Heart left ventricle (tissue), 16 donors: ENCODE results near the gene BAK1. TPM values are rescaled to one million over a fixed set of nuclear protein-coding genes. Genes with fewer than 3 reads are reported as not detected.

Experiments
- ATAC-seq, 4 donors: fragments of 200-7000 bp; cut with Tn5 transposase; one replicate each; pipeline ENCODE4 v1.9.1; 2020 to 2022; ENCODE audit warnings: moderate library complexity in 4 of 4, mild to moderate bottlenecking in 3 of 4, moderate number of reproducible peaks in 1 of 4
- DNase-seq, 5 donors: peaks; one replicate each; pipeline ENCODE4 v3.0.0-alpha.2; 2020
- H3K27ac ChIP-seq, 12 donors: fragments of 200-600 bp; sonication (generic) in 4 of 12; one replicate each; pipeline versions ENCODE4 v1.5.0 to v1.8.0; 2016 to 2022; ENCODE audit warnings: mild to moderate bottlenecking in 2 of 12
- H3K27me3 ChIP-seq, 9 donors: fragments of 200-600 bp; sonication (generic) in 2 of 9; one replicate each; pipeline versions ENCODE4 v1.5.1 to v1.8.0; 2016 to 2022; ENCODE audit warnings: mild to moderate bottlenecking in 3 of 9
- H3K36me3 ChIP-seq, 9 donors: fragments of 200-600 bp; sonication (generic) in 2 of 9; one replicate each; pipeline versions ENCODE4 v1.5.0 to v1.8.0; 2018 to 2022; ENCODE audit warnings: mild to moderate bottlenecking in 2 of 9
- H3K4me1 ChIP-seq, 12 donors: fragments of 200-600 bp; sonication (generic) in 4 of 12; one replicate each; pipeline versions ENCODE4 v1.5.0 to v1.8.0; 2016 to 2022; ENCODE audit warnings: mild to moderate bottlenecking in 3 of 12
- H3K4me3 ChIP-seq, 12 donors: fragments of 200-600 bp; sonication (generic) in 4 of 12; one replicate each; pipeline versions ENCODE4 v1.5.0 to v1.8.0; 2017 to 2022; ENCODE audit warnings: mild to moderate bottlenecking in 9 of 12, moderate library complexity in 4 of 12
- H3K9me3 ChIP-seq, 12 donors: fragments of 200-600 bp; sonication (generic) in 4 of 12; one replicate each; pipeline versions ENCODE4 v1.5.0 to v1.8.0; 2016 to 2022; ENCODE audit warnings: mild to moderate bottlenecking in 1 of 12
- CTCF ChIP-seq, 12 donors: fragments of 200-600 bp; sonication (generic) in 4 of 12; IDR thresholded peaks; one replicate each; pipeline versions ENCODE4 v1.5.0 to v1.8.0; 2018 to 2022; ENCODE audit warnings: antibody characterized with exemption in 12 of 12, mild to moderate bottlenecking in 5 of 12
- POLR2A ChIP-seq, 2 donors: fragments of 450-650 bp; IDR thresholded peaks; one replicate each; pipeline ENCODE4 v1.6.1; 2017; ENCODE audit warnings: antibody characterized with exemption in 2 of 2, mild to moderate bottlenecking in 2 of 2, moderate library complexity in 2 of 2
- WGBS, 4 donors: extraction: QIAGEN DNeasy Blood & Tissue Kit in 2 of 4; methylation state at CpG; one replicate each; pipeline versions ENCODE4 v1.1.5 to v1.1.7; 2013 to 2018; 5-methylcytosine and 5-hydroxymethylcytosine counted together
- intact Hi-C, 10 donors: fragments of 100-400 bp; cut with DNase I; formaldehyde crosslinking; loops; one replicate each; pipeline versions ENCODE4 v1.11.1 to v1.14.2; 2022
- polyA plus RNA-seq, 2 donors: library from polyadenylated mRNA; stranded (reverse); fragments of 200-250 nt; gene quantifications; one replicate each; pipeline ENCODE4 v1.2.3, GENCODE V29; 2013
- total RNA-seq, 9 donors: library from RNA; depleted of rRNA in 2 of 9; stranded (reverse); fragments of >200 nt in 2 of 9; fragmentation: NEBNext Ultra II Directional in 3 of 9; extraction: Animal tissue kit (Norgen Biotek cat#: 25700) in 3 of 9; gene quantifications; one replicate each; pipeline versions ENCODE4 v1.1.0 to v1.2.4, GENCODE V29; 2016 to 2023
- donor health status: ischemic (EF 13 %, LVEDD 7.1; RV severe dilation, severe dysfunction).
- donor health status: healthy with polysubstance abuse.
- donor health status: DM: no; HTN: yes; CAD: no.
- donor health status: DM: no; HTN: no; CAD: no.
- donor health status: ischemic (EF 25% LVEDD 6.9; RV normal size, moderate dysfunction).
- donor health status: ischemic (EF 25% LVEDD 5.7; RV mildly dilated, moderate dysfunction).
- donor health status: healthy.
- donor health status: DM: yes; HTN: yes; CAD: no.
- donor health status: ischemic (EF 35%, LVEDD 5.7; RV mildly dilated, moderate dysfunction).
- donor health status: nonischemic (EF 11% LVEDD 7.7; RV severe dilation, severe dysfunction).
- donor health status: DM: yes; HTN: yes; CAD: no.
- donor health status: PGD.
- donor health status: ischemic (EF 29% LVEDD 5.4; RV normal size, mild dysfunction).
- donor health status: nonischemic (EF 23%, LVEDD 6.1; RV moderate dilation, normal function).

Gene BAK1
- total and polyA plus RNA-seq, 11 donors = 13.9 to 55.3 (median 18.9) TPM

DNA sequence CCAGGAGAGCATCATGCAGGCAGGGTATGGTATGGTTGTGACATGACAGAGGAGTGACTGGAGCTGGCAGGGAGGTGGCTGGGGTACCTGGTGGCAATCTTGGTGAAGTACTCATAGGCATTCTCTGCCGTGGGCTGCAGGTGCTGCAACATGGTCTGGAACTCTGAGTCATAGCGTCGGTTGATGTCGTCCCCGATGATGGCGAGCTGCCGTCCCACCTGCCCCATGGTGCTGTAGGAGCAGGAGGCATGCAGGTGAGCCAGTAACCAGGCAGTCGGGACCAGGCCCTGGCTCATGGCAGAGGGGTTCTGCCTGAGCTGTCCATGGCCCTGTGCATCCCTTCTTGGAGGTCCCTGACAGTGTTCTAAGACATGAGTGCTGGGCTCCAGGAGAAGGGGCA is 4.9 kb downstream of the BAK1 start:
- Histone ChIP-seq H3K27me3 (no peaks in the 10 kb centered on the region), H3K27ac (no peak overlapping the region), H3K36me3 (peaks cover 0 to 46% (median 34%) of the 10 kb centered on the region in 9 donors), H3K4me3 (no peak overlapping the region), H3K9me3 (no peaks in the 10 kb centered on the region), H3K4me1 (peaks cover 0 to 47% (median 33%) of the 10 kb centered on the region in 12 donors)
- no peak for ATAC-seq
- WGBS, 4 donors = 92 to 95% (median 92%) methylated on average over 8 of the region's 8 CpGs
- TF ChIP-seq CTCF (IDR thresholded peaks at IDR 0.05) (no peak), POLR2A (IDR thresholded peaks at IDR 0.05) (no peak)
- intact Hi-C loops = loop anchor here in 4 of 10 donors (10.0 kb wide), 2 partner anchors 150 to 160 kb away; partner anchors contain the start of genes CUTA (in 2 of the 4), PHF1 (in 2 of the 4) and SYNGAP1 (in 2 of the 4)
- DNase-seq = no peak

DNA sequence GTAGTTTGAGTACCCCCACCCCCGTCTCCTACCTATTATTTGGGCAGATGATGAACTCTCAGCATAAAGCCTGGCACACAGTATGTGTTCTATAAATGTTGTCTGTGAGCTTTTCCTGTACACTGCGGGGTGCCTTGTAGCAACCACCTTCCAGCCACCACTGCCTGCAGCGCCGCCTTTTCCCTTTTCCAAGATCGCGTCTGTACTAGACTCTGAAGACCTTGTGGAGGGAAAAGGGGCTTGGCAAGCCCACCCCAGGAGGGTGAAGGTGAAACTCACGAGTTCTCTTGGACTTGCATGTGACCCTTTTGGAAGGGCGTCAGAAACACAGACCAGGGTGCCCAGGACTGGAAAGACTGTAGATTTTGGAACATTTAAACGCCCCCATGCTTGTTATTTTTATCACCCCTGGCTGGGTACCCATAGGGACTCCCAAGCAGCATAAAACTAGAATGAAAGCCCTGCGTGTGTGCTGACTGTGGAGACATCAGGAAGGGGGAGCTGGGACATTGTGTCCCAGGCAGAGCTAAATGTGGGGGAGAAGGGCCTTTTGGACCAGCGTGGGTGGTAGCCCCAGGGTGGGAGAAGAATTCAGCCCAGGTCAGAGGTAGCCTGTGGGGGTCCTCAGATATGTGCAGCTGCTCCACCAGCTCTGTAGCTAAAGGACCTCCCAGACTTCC is 8.3 kb downstream of the BAK1 start:
- no peaks in the 10 kb centered on the region for H3K9me3 ChIP-seq
- TF ChIP-seq CTCF (IDR thresholded peaks at IDR 0.05) = no peak
- no peak for TF ChIP-seq POLR2A (IDR thresholded peaks at IDR 0.05)
- peak; percentile 2 to 27 (median 18) for ATAC-seq
- peaks cover 0 to 34% (median 27%) of the 10 kb centered on the region in 9 donors for H3K36me3 ChIP-seq
- peaks cover 0 to 19% (median 11%) of the 10 kb centered on the region in 12 donors for H3K4me1 ChIP-seq
- no peaks in the 10 kb centered on the region for H3K27me3 ChIP-seq
- peak overlapping the region; percentile 39 to 75 (median 67) for H3K4me3 ChIP-seq
- peak overlapping the region; percentile 70 to 92 (median 88) for H3K27ac ChIP-seq
- DNase-seq = no peak
- WGBS, 4 donors = 44 to 55% (median 47%) methylated on average over 11 of the region's 11 CpGs
- intact Hi-C loops = loop anchor here in 5 of 10 donors (2.0 to 10.0 kb wide), 4 partner anchors 119 to 157 kb away; partner anchors contain the start of genes CUTA (in 2 of the 5), PHF1 (in 2 of the 5), SYNGAP1 (in 2 of the 5) and ZBTB9 (in 1 of the 5)

GRCh38 chr6:33570806-33571636 is 9.1 kb downstream of the BAK1 start:
- H3K9me3 ChIP-seq = no peaks in the 10 kb centered on the region
- H3K4me1 ChIP-seq = peaks cover 0 to 16% (median 7%) of the 10 kb centered on the region in 12 donors
- WGBS, 4 donors = 0 to 1% (median 1%) methylated on average over 42 to 44 of the region's 44 CpGs
- DNase-seq = peak; percentile 84 to 90 (median 87)
- H3K27ac ChIP-seq = peak overlapping the region; percentile 70 to 92 (median 88)
- H3K36me3 ChIP-seq = peaks cover 0 to 28% (median 24%) of the 10 kb centered on the region in 9 donors
- ATAC-seq = peak; percentile 93 to 97 (median 94)
- no peaks in the 10 kb centered on the region for H3K27me3 ChIP-seq
- H3K4me3 ChIP-seq = peak overlapping the region; percentile 39 to 75 (median 67)
- intact Hi-C loops = loop anchor here in 5 of 10 donors (2.0 to 10.0 kb wide), 4 partner anchors 119 to 156 kb away; partner anchors contain the start of genes CUTA (in 2 of the 5), PHF1 (in 2 of the 5), SYNGAP1 (in 2 of the 5) and ZBTB9 (in 1 of the 5)
- TF ChIP-seq CTCF (IDR thresholded peaks at IDR 0.05) (peak in 1 of 12 donors; percentile 17), POLR2A (IDR thresholded peaks at IDR 0.05) (peak in 1 of 2 donors; percentile 42)
